BJ (cell line): ENCODE measurements around the gene RGS11. TPM values are rescaled to one million over a fixed set of nuclear protein-coding genes. Genes with fewer than 3 reads are reported as not detected.

ENCODE experiments used
- CTCF ChIA-PET: fragments of 350-600 bp; formaldehyde crosslinking; extraction: SDS; loops from one replicate; lab custom pipeline; 2021; ENCODE audit warnings: antibody characterized with exemption, inconsistent platforms; lab: Yijun Ruan, JAX
- POLR2A ChIA-PET: fragments of 300-600 bp; sonication (Branson Sonifier 250); formaldehyde crosslinking; extraction: SDS; loops from one replicate; lab custom pipeline; 2021; ENCODE audit warnings: antibody characterized with exemption; lab: Charles Lee
- DNase-seq: peaks from one replicate; pipeline ENCODE4 v3.0.0-alpha.2; 2011; ENCODE audit warnings: low read depth
- H3K27me3 ChIP-seq: 2 replicates; pipeline ENCODE4 v1.6.0; 2011; ENCODE audit warnings: low read length; ENCODE audit not compliant: control insufficient read depth, insufficient read depth
- H3K36me3 ChIP-seq: 2 replicates; pipeline ENCODE4 v1.5.1; 2011; ENCODE audit warnings: low read length; ENCODE audit not compliant: control insufficient read depth, insufficient read depth
- H3K4me3 ChIP-seq: 2 replicates; pipeline ENCODE4 v1.5.1; 2011; ENCODE audit warnings: low read depth, mild to moderate bottlenecking, control low read depth, low read length
- CTCF ChIP-seq: IDR thresholded peaks from 2 replicates; pipeline ENCODE4 v1.5.1; 2011; ENCODE audit warnings: low read depth, mild to moderate bottlenecking, control low read depth, inconsistent platforms, low read length, moderate library complexity; ENCODE audit not compliant: insufficient read depth
- polyA plus RNA-seq: library from polyadenylated mRNA; depleted of rRNA; stranded (reverse); fragments of >200 nt; gene quantifications from 2 replicates; pipeline ENCODE4 v1.2.3, GENCODE V29; 2011

Gene RGS11
- polyA plus RNA-seq, 1 experiment: 2.2 TPM

GRCh38 chr16:297832-298231 lies 22.1 kb upstream of the RGS11 start:
- no peaks in the 10 kb centered on the region for H3K27me3 ChIP-seq
- ChIA-PET CTCF (no interaction called here), POLR2A (no interaction called here)
- TF ChIP-seq CTCF: no peak
- H3K36me3 ChIP-seq: peaks cover 9% of the 10 kb centered on the region; the same call in 1 of the 2 replicates
- no peak overlapping the region for H3K4me3 ChIP-seq
- no peak for DNase-seq

GRCh38 chr16:296806-297510 lies 21.2 kb upstream of the RGS11 start:
- ChIA-PET POLR2A (no interaction called here), CTCF (no interaction called here)
- peaks cover 9% of the 10 kb centered on the region; the same call in 1 of the 2 replicates for H3K36me3 ChIP-seq
- DNase-seq: no peak
- no peak for TF ChIP-seq CTCF
- H3K4me3 ChIP-seq: no peak overlapping the region
- H3K27me3 ChIP-seq: no peaks in the 10 kb centered on the region

GRCh38 chr16:296276-296675 lies 20.5 kb upstream of the RGS11 start:
- H3K4me3 ChIP-seq: no peak overlapping the region
- no peaks in the 10 kb centered on the region for H3K27me3 ChIP-seq
- no peak for TF ChIP-seq CTCF
- ChIA-PET CTCF (no interaction called here), POLR2A (no interaction called here)
- DNase-seq: no peak
- peaks cover 10% of the 10 kb centered on the region; the same call in 1 of the 2 replicates for H3K36me3 ChIP-seq

- no peak for TF ChIP-seq CTCF
- Histone ChIP-seq H3K4me3 (no peak overlapping the region), H3K27me3 (no peaks in the 10 kb centered on the region), H3K36me3 (peaks cover 18% of the 10 kb centered on the region)
- POLR2A ChIA-PET: no interaction called here
- CTCF ChIA-PET: no interaction called here
- no peak for DNase-seq
These were observed 17.5 kb upstream of the RGS11 start for GRCh38 chr16:293043-293775.

GRCh38 chr16:291539-291938 lies 15.8 kb upstream of the RGS11 start:
- Histone ChIP-seq H3K36me3 (peaks cover 13% of the 10 kb centered on the region), H3K4me3 (no peak overlapping the region), H3K27me3 (no peaks in the 10 kb centered on the region)
- DNase-seq: no peak
- no peak for TF ChIP-seq CTCF
- POLR2A ChIA-PET: no interaction called here
- CTCF ChIA-PET: no interaction called here
